ENCODE measurements around the gene TWNK. TPM values are rescaled to one million over a fixed set of nuclear protein-coding genes. Genes with fewer than 3 reads are reported as not detected.

The TWNK gene
- total RNA-seq, 6 experiments from 2014 or later, result 5.7 to 9.5 (median 7.0) TPM

DNA sequence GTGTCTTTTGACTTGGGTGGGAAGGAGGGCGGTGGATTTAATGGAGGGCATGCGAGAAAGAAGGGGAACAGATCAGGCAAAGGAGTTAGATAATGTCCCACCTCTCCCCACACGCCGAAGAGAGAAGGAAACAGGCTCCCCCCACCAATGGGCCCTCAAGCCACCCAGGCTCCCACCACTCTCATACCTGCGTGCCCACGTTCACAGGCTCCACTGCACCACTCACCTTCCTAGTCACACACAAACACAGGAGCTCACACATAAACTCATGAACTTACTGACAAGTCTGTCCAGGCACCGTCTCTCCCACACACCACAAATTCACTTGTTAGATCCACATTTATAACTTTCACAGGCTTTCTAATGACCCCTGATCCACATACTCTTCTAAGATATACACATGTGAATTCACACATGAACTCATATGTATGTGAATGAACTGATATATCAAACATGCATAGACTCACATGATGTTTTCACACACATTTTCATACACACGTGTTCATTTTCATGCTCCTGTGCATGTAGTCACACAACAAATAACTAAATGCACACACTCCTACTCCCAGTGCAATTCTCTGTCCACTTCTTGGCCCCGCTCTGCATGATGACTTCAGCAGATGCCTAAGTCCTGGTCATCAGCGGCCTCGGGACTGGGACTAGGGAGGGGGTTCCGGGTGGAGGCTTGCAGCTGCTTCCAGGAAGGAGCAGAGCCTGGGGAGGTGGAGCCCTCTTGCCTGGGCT, 13.7 kb downstream of the TWNK start:
- Mint-ChIP-seq H3K36me3 (ENCODE audit: low read depth) (peaks cover 6% of the 10 kb centered on the region; the same call in 1 of the 2 replicates), H3K27ac (peak overlapping the region; percentile 95)

DNA sequence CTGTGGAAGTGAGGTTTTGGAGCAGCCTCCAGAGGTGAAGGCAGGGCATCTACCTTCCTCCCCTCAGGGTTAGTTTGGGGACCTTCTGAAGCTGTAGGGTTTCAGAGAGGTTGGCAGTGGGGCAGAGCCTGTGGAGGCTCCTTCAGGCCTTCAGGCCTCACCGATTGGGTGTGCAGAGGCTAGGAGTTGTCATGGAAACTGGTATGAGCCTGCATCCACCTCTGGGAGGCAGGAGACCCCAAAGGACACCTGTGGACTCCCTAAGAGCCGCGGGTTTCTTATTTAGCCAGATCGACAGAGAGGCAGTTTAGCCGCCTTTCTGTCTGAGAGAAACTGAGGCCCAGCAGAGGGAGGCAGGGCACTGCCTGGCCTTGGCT, 14.3 kb downstream of the TWNK start:
- DNase-seq, result no peak
- Mint-ChIP-seq H3K27ac (peak overlapping the region; percentile 95), H3K9me3 (no peaks in the 10 kb centered on the region), H3K36me3 (ENCODE audit: low read depth) (peaks cover 6% of the 10 kb centered on the region; the same call in 1 of the 2 replicates), H3K27me3 (ENCODE audit: insufficient read depth) (no peaks in the 10 kb centered on the region; the same call in none of the 2 replicates), H3K4me3 (peak overlapping the region; percentile 89), H3K4me1 (ENCODE audit: low read depth) (peaks cover 20% of the 10 kb centered on the region)
- TF ChIP-seq, protein P1, sequence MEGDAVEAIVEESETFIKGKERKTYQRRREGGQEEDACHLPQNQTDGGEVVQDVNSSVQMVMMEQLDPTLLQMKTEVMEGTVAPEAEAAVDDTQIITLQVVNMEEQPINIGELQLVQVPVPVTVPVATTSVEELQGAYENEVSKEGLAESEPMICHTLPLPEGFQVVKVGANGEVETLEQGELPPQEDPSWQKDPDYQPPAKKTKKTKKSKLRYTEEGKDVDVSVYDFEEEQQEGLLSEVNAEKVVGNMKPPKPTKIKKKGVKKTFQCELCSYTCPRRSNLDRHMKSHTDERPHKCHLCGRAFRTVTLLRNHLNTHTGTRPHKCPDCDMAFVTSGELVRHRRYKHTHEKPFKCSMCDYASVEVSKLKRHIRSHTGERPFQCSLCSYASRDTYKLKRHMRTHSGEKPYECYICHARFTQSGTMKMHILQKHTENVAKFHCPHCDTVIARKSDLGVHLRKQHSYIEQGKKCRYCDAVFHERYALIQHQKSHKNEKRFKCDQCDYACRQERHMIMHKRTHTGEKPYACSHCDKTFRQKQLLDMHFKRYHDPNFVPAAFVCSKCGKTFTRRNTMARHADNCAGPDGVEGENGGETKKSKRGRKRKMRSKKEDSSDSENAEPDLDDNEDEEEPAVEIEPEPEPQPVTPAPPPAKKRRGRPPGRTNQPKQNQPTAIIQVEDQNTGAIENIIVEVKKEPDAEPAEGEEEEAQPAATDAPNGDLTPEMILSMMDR (IDR thresholded peaks at IDR 0.05), result no peak

More for the DNA sequence above, 13.7 kb downstream of the TWNK start:
- Mint-ChIP-seq H3K27me3 (ENCODE audit: insufficient read depth) (no peaks in the 10 kb centered on the region; the same call in none of the 2 replicates), H3K4me1 (ENCODE audit: low read depth) (peaks cover 26% of the 10 kb centered on the region), H3K4me3 (peak overlapping the region; percentile 89), H3K9me3 (no peaks in the 10 kb centered on the region)
- TF ChIP-seq, protein P1 (IDR thresholded peaks at IDR 0.05), result no peak
- DNase-seq, result peak; percentile 91

DNA sequence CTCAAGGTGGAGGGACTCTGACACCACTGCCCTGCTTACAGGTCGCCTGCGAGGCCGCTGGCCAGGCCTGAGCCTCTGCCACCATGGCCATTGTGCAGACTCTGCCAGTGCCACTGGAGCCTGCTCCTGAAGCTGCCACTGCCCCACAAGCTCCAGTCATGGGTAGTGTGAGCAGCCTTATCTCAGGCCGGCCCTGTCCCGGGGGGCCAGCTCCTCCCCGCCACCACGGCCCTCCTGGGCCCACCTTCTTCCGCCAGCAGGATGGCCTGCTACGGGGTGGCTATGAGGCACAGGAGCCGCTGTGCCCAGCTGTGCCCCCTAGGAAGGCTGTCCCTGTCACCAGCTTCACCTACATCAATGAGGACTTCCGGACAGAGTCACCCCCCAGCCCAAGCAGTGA, 15.1 kb downstream of the TWNK start:
- Mint-ChIP-seq H3K36me3 (ENCODE audit: low read depth) (peaks cover 6% of the 10 kb centered on the region; the same call in 1 of the 2 replicates), H3K4me1 (ENCODE audit: low read depth) (peaks cover 20% of the 10 kb centered on the region), H3K27ac (peak overlapping the region; percentile 95), H3K9me3 (no peaks in the 10 kb centered on the region), H3K27me3 (ENCODE audit: insufficient read depth) (no peaks in the 10 kb centered on the region; the same call in none of the 2 replicates), H3K4me3 (no peak overlapping the region)
- DNase-seq, result no peak
- TF ChIP-seq, protein P1 (IDR thresholded peaks at IDR 0.05), result no peak

DNA sequence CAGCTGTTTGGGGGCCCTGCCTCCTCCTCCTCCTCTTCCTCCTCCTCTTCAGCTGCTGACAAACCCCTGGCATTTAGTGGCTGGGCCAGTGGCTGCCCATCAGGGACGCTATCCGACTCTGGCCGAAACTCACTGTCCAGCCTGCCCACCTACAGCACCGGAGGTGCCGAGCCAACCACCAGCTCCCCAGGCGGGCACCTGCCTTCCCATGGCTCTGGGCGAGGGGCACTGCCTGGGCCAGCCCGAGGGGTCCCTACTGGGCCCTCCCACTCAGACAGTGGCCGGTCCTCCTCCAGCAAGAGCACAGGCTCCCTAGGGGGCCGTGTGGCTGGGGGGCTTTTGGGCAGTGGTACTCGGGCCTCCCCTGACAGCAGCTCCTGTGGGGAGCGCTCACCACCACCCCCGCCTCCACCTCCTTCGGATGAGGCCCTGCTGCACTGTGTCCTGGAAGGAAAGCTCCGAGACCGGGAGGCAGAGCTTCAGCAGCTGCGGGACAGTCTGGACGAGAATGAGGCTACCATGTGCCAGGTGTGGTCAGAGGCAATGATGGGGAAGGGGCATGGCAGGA, 16.4 kb downstream of the TWNK start:
- TF ChIP-seq, protein P1 (IDR thresholded peaks at IDR 0.05), result no peak
- H3K27me3 Mint-ChIP-seq (ENCODE audit: insufficient read depth), result no peaks in the 10 kb centered on the region; the same call in none of the 2 replicates
- H3K4me3 Mint-ChIP-seq, result no peak overlapping the region
- H3K27ac Mint-ChIP-seq, result no peak overlapping the region
- peaks cover 21% of the 10 kb centered on the region for H3K4me1 Mint-ChIP-seq (ENCODE audit: low read depth)
- no peak for DNase-seq
- H3K36me3 Mint-ChIP-seq (ENCODE audit: low read depth), result peaks cover 6% of the 10 kb centered on the region; the same call in 1 of the 2 replicates
- H3K9me3 Mint-ChIP-seq, result no peaks in the 10 kb centered on the region

DNA sequence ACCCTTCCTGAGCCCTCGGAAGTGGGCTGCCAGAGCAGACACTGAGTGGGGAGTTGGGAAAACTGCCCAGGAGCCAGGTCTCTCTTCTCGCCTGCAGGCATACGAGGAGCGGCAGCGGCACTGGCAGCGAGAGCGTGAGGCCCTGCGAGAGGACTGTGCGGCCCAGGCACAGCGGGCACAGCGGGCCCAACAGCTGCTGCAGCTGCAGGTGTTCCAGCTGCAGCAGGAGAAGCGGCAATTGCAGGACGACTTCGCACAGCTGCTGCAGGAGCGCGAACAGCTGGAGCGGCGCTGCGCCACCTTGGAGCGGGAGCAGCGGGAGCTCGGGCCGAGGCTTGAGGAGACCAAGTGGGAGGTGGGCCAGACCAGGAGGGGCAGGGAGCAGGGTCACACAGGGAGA, 18.0 kb downstream of the TWNK start:
- Mint-ChIP-seq H3K4me3 (no peak overlapping the region), H3K27me3 (ENCODE audit: insufficient read depth) (no peaks in the 10 kb centered on the region; the same call in none of the 2 replicates), H3K36me3 (ENCODE audit: low read depth) (peaks cover 6% of the 10 kb centered on the region; the same call in 1 of the 2 replicates), H3K27ac (no peak overlapping the region), H3K4me1 (ENCODE audit: low read depth) (peaks cover 19% of the 10 kb centered on the region), H3K9me3 (no peaks in the 10 kb centered on the region)
- no peak for DNase-seq
- TF ChIP-seq, protein P1 (IDR thresholded peaks at IDR 0.05), result no peak

Measured in HFFc6 (cell line).